ENCODE data around the gene LRRC75A. TPM values are rescaled to one million over a fixed set of nuclear protein-coding genes. Genes with fewer than 3 reads are reported as not detected.

Gene LRRC75A
- total and polyA plus RNA-seq, 2 donors (not counting 3 experiments of a cell fraction or from before 2014, with no cell fraction given): 3.7 to 6.1 TPM

DNA sequence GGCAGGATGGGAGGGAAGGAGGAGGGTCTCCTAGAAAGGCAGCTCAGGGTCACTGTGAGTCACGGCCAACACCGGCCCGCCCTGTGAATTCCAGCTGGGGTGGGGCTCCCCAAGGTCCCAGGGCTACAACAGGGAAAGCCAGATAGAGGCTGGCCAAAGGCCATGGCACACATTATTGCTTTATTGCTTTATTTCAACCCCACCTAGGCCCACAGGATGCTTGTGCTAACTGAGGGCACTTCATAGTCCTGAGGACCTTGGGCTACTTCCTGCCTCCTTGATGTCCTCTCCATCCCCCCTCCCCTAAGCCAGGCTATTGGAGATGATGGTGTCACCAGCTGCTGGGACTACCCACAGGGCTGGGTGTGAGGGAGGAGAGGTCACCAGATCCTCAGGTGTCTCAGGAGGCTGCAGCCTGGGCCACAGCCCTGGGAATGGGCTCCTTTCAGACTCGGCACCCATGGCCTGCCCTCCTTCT is 26.1 kb downstream of the LRRC75A start:
- Histone ChIP-seq H3K9ac (replicated peaks; ENCODE audit: extremely low read depth, insufficient read depth, low read length) (no peak overlapping the region), H3K4me1 (ENCODE audit: control insufficient read depth, extremely low read depth, insufficient read depth, low read length) (peaks cover 25% of the 10 kb centered on the region), H3K36me3 (ENCODE audit: control insufficient read depth in 2 of 2, extremely low read depth in 1 of 2, insufficient read depth in 2 of 2, low read length in 2 of 2) (no peaks in the 10 kb centered on the region), H3K27ac (ENCODE audit: insufficient read depth, low read depth, low read length) (no peak overlapping the region), H3K9me1 (replicated peaks; ENCODE audit: control insufficient read depth, extremely low read depth, insufficient read depth, low read length) (no peaks in the 10 kb centered on the region), H3K79me2 (ENCODE audit: control insufficient read depth, insufficient read depth, low read length) (no peaks in the 10 kb centered on the region), H3K9me3 (replicated peaks; ENCODE audit: control insufficient read depth, insufficient read depth, low read length) (no peaks in the 10 kb centered on the region), H3K4me2 (ENCODE audit: insufficient read depth, low read length) (no peak overlapping the region), H4K20me1 (replicated peaks; ENCODE audit: control insufficient read depth, extremely low read depth, insufficient read depth, low read length) (no peaks in the 10 kb centered on the region), H3K4me3 (replicated peaks in 1 of 3; ENCODE audit: insufficient read depth in 1 of 3, low read depth in 1 of 3, low read length in 3 of 3) (no peak overlapping the region), H3K27me3 (ENCODE audit: control insufficient read depth in 2 of 2, insufficient read depth in 2 of 2, low read length in 2 of 2) (no peaks in the 10 kb centered on the region), H2AFZ (ENCODE audit: low read depth, low read length) (no peak overlapping the region)
- intact Hi-C loops (cut with micrococcal nuclease) (no loop called here), dilution Hi-C loops (cut with MboI; ENCODE audit: extremely low pct_ligation_motif_present, low sequenced_read_pairs) (no loop called here)
- POLR2A ChIA-PET: no interaction called here
- CTCF ChIA-PET: interaction anchor here (0.5 to 5.3 kb wide), 8 partner anchors 10 to 55 kb away, joined by 3 to 42 read pairs (median 4); partner anchors contain the start of gene LRRC75A
- DNase-seq (ENCODE audit: low read depth, low spot score) (no peak), FAIRE-seq (no peak)
- TF ChIP-seq EZH2 (IDR thresholded peaks at IDR 0.05; ENCODE audit: borderline replicate concordance, low read depth, low read length, severe bottlenecking) (no peak), POLR2A (IDR thresholded peaks at IDR 0.05; ENCODE audit: low read depth, low read length) (no peak), GATA2 (IDR thresholded peaks at IDR 0.05; ENCODE audit: insufficient read depth, insufficient read length, low read depth, low read length) (no peak), MYC (IDR thresholded peaks at IDR 0.05; ENCODE audit: low read depth, low read length) (no peak), POLR2AphosphoS5 (IDR thresholded peaks at IDR 0.05; ENCODE audit: insufficient read depth, low read depth, low read length) (no peak), JUN (IDR thresholded peaks at IDR 0.05; ENCODE audit: borderline replicate concordance, insufficient read depth, insufficient read length, low read depth) (no peak), FOS (IDR thresholded peaks at IDR 0.05; ENCODE audit: borderline replicate concordance, insufficient read depth, low read length) (no peak)
- TF ChIP-seq, protein P1, sequence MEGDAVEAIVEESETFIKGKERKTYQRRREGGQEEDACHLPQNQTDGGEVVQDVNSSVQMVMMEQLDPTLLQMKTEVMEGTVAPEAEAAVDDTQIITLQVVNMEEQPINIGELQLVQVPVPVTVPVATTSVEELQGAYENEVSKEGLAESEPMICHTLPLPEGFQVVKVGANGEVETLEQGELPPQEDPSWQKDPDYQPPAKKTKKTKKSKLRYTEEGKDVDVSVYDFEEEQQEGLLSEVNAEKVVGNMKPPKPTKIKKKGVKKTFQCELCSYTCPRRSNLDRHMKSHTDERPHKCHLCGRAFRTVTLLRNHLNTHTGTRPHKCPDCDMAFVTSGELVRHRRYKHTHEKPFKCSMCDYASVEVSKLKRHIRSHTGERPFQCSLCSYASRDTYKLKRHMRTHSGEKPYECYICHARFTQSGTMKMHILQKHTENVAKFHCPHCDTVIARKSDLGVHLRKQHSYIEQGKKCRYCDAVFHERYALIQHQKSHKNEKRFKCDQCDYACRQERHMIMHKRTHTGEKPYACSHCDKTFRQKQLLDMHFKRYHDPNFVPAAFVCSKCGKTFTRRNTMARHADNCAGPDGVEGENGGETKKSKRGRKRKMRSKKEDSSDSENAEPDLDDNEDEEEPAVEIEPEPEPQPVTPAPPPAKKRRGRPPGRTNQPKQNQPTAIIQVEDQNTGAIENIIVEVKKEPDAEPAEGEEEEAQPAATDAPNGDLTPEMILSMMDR (IDR thresholded peaks at IDR 0.05; ENCODE audit: extremely low read depth in 1 of 2, insufficient read depth in 1 of 2, low read depth in 1 of 2, low read length in 2 of 2): no peak
- TF ChIP-seq, protein P2, sequence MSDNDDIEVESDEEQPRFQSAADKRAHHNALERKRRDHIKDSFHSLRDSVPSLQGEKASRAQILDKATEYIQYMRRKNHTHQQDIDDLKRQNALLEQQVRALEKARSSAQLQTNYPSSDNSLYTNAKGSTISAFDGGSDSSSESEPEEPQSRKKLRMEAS (IDR thresholded peaks at IDR 0.05; ENCODE audit: insufficient read depth, insufficient read length): no peak
- BruUV-seq (replicated peaks): no TSS peak

Data from endothelial cell of umbilical vein (primary cell).